Esophagus squamous epithelium (tissue), 5 donors: ENCODE data around the gene NANOS3. TPM values are rescaled to one million over a fixed set of nuclear protein-coding genes. Genes with fewer than 3 reads are reported as not detected.
"Not testable (repeated sequence)": the region's sequence is repeated elsewhere in the genome, so short reads cannot be mapped to it uniquely, and the experiment has no call there.

Experiments used
- DNase-seq: peaks from one replicate; lab custom pipeline; 2025; lab: John Stamatoyannopoulos, UW
- H3K27ac ChIP-seq, 4 donors: fragments of 200-600 bp; sonication (generic); one replicate each; pipeline ENCODE4 v1.5.1; 2016 to 2019; ENCODE audit warnings: mild to moderate bottlenecking in 1 of 4
- H3K27me3 ChIP-seq, 4 donors: fragments of 200-600 bp; sonication (generic); 1 replicate in 3 of 4; 2 replicates in 1 of 4; pipeline versions ENCODE4 v1.5.1 to v1.6.0; 2017 to 2021; ENCODE audit warnings: antibody characterized with exemption in 1 of 4
- H3K36me3 ChIP-seq, 3 donors: fragments of 200-600 bp; sonication (generic); one replicate each; pipeline ENCODE4 v1.5.1; 2016 to 2019
- H3K4me1 ChIP-seq, 3 donors: fragments of 200-600 bp; sonication (generic); one replicate each; pipeline ENCODE4 v1.5.1; 2017 to 2019
- H3K4me3 ChIP-seq, 4 donors: fragments of 200-600 bp; sonication (generic); 1 replicate in 3 of 4; 2 replicates in 1 of 4; pipeline ENCODE4 v1.5.1; 2016 to 2019; ENCODE audit warnings: mild to moderate bottlenecking in 2 of 4, moderate library complexity in 1 of 4
- H3K9me3 ChIP-seq, 3 donors: fragments of 200-600 bp; sonication (generic); one replicate each; pipeline ENCODE4 v1.5.1; 2016 to 2019
- POLR2A ChIP-seq, 4 donors: fragments of 450-650 bp; IDR thresholded peaks; one replicate each; pipeline ENCODE4 v1.6.1; 2017; ENCODE audit warnings: antibody characterized with exemption in 4 of 4, mild to moderate bottlenecking in 4 of 4, moderate library complexity in 3 of 4
- WGBS, 2 donors: methylation state at CpG; one replicate each; pipeline ENCODE4 v1.1.5; 2018; 5-methylcytosine and 5-hydroxymethylcytosine counted together
- intact Hi-C: fragments of 100-400 bp; cut with DNase I; formaldehyde crosslinking; loops from one replicate; pipeline ENCODE4 v1.15.0; 2022
- total RNA-seq, 4 donors: library from RNA; depleted of rRNA; stranded (reverse); fragments of >200 nt; gene quantifications; one replicate each; pipeline ENCODE4 v1.1.0, GENCODE V29; 2016
- TF ChIP-seq, protein P1 (sequence below), 6 experiments: fragments of 450-650 bp in 4 of 6; fragments of 200-600 bp in 2 of 6; sonication (generic) in 2 of 6; IDR thresholded peaks; one replicate each; pipeline ENCODE4 v1.5.1; 2016 to 2019; ENCODE audit warnings: antibody characterized with exemption in 6 of 6, mild to moderate bottlenecking in 4 of 6, moderate library complexity in 4 of 6
- donor health status: DM: yes; HTN: yes; CAD: no.

The NANOS3 gene
- total RNA-seq, 4 donors from 2014 or later, result not detected

DNA sequence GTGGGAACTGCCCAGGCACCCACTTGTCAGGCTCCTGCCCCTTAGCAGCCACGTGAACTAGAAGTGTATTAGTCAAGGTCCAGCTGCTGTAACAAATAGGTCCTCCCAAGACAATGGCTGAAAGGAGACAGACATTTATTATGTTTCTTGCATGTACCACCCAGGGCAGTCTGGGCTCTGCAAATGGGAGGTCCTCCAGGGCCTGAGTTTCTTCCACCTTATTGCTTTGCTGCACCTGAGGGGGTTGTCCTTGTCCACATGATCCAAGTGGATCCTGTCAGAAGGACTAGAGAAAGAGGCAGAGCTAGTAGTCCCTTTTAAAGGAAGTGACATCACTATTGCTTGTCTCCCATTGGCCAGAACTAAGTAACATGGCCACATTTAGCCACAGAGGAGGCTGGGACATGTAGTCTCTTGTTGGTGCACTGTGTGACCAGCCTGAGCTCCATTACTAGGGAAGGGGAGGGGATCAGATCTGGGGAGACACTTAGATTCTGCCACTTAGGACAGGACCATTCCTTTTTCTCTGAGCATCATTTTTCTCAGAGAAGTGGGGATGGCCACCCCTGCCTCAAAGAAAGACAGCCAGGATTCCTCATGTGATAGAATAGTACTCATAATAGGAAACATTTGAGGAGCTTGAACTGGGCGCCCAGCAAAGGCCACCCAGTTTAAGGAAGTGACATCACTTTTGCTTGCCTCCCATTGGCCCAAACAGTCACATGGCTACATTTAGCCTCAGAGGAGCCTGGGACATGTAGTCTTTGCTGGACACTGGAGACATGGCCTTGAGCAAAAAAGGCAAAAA is 44.2 kb downstream of the NANOS3 start:
- Histone ChIP-seq H3K4me1 (no peaks in the 10 kb centered on the region), H3K27ac (no peak overlapping the region), H3K9me3 (peaks cover 0 to 7% (median 0%) of the 10 kb centered on the region in 3 donors), H3K27me3 (no peaks in the 10 kb centered on the region), H3K4me3 (no peak overlapping the region), H3K36me3 (peaks cover 42 to 96% (median 48%) of the 10 kb centered on the region in 3 donors)
- no peak for TF ChIP-seq POLR2A (IDR thresholded peaks at IDR 0.05)
- TF ChIP-seq, protein P1, sequence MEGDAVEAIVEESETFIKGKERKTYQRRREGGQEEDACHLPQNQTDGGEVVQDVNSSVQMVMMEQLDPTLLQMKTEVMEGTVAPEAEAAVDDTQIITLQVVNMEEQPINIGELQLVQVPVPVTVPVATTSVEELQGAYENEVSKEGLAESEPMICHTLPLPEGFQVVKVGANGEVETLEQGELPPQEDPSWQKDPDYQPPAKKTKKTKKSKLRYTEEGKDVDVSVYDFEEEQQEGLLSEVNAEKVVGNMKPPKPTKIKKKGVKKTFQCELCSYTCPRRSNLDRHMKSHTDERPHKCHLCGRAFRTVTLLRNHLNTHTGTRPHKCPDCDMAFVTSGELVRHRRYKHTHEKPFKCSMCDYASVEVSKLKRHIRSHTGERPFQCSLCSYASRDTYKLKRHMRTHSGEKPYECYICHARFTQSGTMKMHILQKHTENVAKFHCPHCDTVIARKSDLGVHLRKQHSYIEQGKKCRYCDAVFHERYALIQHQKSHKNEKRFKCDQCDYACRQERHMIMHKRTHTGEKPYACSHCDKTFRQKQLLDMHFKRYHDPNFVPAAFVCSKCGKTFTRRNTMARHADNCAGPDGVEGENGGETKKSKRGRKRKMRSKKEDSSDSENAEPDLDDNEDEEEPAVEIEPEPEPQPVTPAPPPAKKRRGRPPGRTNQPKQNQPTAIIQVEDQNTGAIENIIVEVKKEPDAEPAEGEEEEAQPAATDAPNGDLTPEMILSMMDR (IDR thresholded peaks at IDR 0.05), result no peak
- no peak for DNase-seq
- intact Hi-C loops, result no loop called here
- 94% methylated on average over 2 of the region's 2 CpGs; no CpG with 5 or more reads in 1 of the 2 donors for WGBS, 2 donors

DNA sequence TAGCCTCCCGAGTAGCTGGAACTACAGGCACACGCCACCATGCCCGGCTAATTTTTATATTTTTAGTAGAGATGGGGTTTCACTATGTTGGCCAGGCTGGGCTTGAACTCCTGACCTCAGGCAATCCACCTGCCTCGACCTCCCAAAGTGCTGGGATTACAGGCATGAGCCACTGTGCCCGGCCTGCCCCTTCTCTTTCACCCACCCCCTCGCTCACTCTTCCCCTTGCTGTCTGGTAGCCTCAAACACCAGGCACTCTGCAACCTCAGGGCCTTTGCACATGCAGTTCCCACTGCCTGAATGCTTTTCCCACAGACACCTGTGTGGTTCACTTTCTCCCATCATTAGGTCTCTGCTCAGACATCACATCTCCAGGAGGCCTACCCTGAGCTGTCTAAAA is 45.2 kb downstream of the NANOS3 start:
- H3K27me3 ChIP-seq, DNase-seq, H3K4me1 ChIP-seq, H3K9me3 ChIP-seq, H3K4me3 ChIP-seq, H3K27ac ChIP-seq, intact Hi-C loops: not testable (repeated sequence)
- peaks cover 51 to 96% (median 52%) of the 10 kb centered on the region in 3 donors for H3K36me3 ChIP-seq
- WGBS, 2 donors, result 92 to 99% methylated on average over 6 of the region's 6 CpGs

DNA sequence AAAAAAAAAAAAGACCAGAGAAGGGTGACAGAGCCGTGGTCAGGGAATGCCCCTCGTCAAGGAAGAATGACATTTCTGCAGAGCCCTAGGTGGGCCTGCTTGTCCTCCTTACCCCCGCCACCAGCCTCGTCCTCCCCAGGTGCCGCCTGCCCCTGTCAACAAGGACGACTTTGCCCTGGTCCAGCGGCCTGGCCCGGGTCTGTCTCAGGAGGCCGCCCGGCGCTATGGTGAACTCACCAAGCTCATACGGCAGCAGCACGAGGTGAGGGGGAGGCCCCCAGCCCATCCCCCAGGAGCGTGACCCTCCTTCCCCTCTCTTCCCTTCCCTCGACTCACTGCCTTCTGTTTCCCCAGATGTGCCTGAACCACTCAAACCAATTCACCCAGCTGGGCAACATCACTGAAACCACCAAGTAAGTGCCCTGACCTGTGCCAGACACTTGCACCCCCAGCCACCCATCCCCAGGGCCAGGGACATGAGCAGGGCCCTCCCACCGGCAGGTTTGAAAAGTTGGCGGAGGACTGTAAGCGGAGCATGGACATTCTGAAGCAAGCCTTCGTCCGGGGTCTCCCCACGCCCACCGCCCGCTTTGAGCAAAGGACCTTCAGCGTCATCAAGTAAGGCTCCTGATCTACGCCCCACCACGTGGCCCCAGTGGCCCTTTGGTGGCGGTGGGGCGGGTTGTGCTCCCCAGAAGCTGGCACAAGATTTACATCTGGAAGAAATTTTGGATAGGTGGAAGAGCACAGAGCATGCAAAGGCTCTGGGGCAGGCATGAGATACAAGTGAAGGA is 46.5 kb downstream of the NANOS3 start:
- Histone ChIP-seq H3K36me3 (peaks cover 46 to 96% (median 53%) of the 10 kb centered on the region in 3 donors), H3K4me1 (no peaks in the 10 kb centered on the region), H3K27ac (no peak overlapping the region), H3K9me3 (peaks cover 0 to 7% (median 0%) of the 10 kb centered on the region in 3 donors), H3K27me3 (no peaks in the 10 kb centered on the region), H3K4me3 (no peak overlapping the region)
- 94 to 95% methylated on average over 13 to 20 of the region's 28 CpGs for WGBS, 2 donors
- TF ChIP-seq, protein P1 (IDR thresholded peaks at IDR 0.05), result no peak
- TF ChIP-seq POLR2A (IDR thresholded peaks at IDR 0.05), result no peak
- intact Hi-C loops, result no loop called here
- no peak for DNase-seq

DNA sequence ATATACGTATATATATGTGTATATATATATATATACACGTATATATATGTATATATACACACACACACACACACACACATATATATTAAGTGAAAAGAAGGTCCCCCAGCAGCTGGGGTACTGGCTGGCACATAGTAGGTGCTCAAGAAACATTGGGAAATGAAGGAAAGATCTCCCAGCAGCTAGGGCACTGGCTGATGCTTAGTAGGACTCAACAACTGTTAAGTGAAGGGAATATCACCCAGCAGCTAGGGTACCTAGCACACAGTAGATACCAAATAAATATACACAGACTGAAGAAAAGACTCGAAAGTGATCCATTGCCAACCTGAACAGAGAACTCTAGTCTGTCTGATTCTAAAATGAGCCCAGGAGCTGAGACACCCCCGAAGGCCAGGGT is 49.1 kb downstream of the NANOS3 start:
- no peaks in the 10 kb centered on the region for H3K4me1 ChIP-seq
- no peak overlapping the region for H3K27ac ChIP-seq
- intact Hi-C loops, result no loop called here
- H3K9me3 ChIP-seq, result peaks cover 0 to under 1% (median 0%) of the 10 kb centered on the region in 3 donors
- peaks cover 25 to 92% (median 33%) of the 10 kb centered on the region in 3 donors for H3K36me3 ChIP-seq
- DNase-seq, result no peak
- no peak overlapping the region for H3K4me3 ChIP-seq
- no peaks in the 10 kb centered on the region for H3K27me3 ChIP-seq
- TF ChIP-seq, protein P1 (IDR thresholded peaks at IDR 0.05), result no peak
- TF ChIP-seq POLR2A (IDR thresholded peaks at IDR 0.05), result no peak
- 81 to 84% methylated on average over 2 to 4 of the region's 4 CpGs for WGBS, 2 donors

DNA sequence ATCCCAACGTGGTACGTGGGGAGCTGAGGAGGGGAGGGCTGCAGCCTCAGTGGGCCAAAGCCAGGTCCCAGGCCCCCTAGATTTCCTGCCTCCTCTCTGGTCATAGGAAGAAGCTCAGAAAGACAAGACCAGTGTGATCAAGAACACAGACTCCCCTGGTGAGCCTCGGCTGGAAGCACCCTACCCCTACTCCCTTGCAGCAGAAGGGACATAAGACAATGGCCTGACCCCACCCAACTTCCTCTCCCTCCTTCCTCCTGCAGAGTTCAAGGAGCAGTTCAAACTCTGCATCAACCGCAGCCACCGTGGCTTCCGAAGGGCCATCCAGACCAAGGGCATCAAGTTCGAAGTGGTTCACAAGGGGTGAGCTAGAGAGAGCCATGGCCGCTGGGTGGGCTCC is 49.8 kb downstream of the NANOS3 start:
- H3K9me3 ChIP-seq, result no peaks in the 10 kb centered on the region
- no peak overlapping the region for H3K4me3 ChIP-seq
- H3K27me3 ChIP-seq, result no peaks in the 10 kb centered on the region
- DNase-seq, result no peak
- WGBS, 2 donors, result 69 to 70% methylated on average over 5 of the region's 8 CpGs
- H3K27ac ChIP-seq, result no peak overlapping the region
- peaks cover 19 to 92% (median 30%) of the 10 kb centered on the region in 3 donors for H3K36me3 ChIP-seq
- intact Hi-C loops, result no loop called here
- TF ChIP-seq POLR2A (IDR thresholded peaks at IDR 0.05), result no peak
- TF ChIP-seq, protein P1 (IDR thresholded peaks at IDR 0.05), result no peak
- peaks cover 0 to 2% (median 0%) of the 10 kb centered on the region in 3 donors for H3K4me1 ChIP-seq
